Right renal cortex interstitium (tissue), 3 donors: Measurements from ENCODE around the gene RAB31. TPM values are rescaled to one million over a fixed set of nuclear protein-coding genes. Genes with fewer than 3 reads are reported as not detected.

Experiments
- DNase-seq, 3 donors: peaks; one replicate each; pipeline ENCODE4 v3.0.0-alpha.2; 2013; ENCODE audit warnings: low read depth in 3 of 3, low spot score in 2 of 3
- polyA plus RNA-seq, 3 donors: library from polyadenylated mRNA; unstranded; fragments of 120-200 nt; gene quantifications; one replicate each; pipeline ENCODE4 v1.2.1, GENCODE V29; 2013; ENCODE audit not compliant: insufficient read length in 3 of 3

The RAB31 gene
- polyA plus RNA-seq, 3 donors, result 32.0 to 34.0 (median 32.3) TPM

DNA sequence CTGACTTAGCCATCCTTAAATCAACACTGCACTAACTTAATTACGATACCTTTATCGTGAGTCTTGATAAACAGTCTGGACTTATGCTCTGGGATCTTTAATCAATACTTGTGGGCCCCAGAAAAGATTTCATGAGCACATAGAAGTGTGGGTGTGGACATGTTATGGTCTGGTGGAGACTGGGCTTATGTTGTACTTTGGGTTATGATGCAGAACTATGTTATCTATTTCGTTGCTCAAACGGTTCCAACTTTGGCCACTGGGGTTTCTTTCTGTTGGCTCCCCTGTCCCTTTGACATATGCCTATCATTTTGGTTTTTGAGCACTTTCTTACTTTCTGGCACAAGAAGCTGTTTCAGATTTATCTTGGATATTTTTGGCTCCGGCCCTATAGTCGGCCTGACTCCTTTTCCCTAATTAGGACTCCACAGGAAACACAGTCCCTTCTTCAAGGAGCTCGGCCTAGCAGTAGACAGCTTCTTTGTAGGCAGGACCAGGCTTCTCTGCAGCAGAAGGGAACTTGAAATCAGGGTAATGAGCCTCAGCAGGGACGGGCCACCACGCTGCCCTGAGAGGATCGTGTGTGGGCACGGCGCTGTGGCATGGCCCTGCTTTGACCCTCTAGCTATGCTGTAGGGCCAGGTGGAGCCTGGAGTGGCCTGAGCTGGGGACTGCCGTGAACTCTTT, 123.1 kb downstream of the RAB31 start:
- DNase-seq, result no peak

DNA sequence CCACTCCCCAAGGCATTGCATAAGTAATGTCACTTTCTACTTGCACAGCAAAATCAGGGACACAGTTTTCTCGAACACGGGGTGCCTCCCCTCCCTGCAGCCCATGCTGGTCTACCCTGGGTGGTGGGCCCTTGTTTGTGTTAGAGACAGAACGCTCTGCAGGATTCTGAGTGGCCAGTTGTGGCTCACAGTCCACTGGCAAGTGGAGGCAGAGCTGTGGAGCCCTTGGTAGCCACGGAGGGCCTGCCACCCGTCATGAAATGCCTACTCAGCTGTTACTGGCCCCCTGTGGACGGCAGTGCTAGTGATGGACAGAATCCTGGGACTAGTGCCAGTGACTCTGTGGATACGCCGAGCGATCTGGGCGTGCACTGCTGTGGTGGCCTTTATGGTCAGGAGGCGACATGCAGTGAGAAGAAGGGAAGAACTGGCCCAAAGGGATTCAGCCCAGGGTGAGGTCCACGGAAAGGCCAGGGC, 123.7 kb downstream of the RAB31 start:
- DNase-seq, result no peak

DNA sequence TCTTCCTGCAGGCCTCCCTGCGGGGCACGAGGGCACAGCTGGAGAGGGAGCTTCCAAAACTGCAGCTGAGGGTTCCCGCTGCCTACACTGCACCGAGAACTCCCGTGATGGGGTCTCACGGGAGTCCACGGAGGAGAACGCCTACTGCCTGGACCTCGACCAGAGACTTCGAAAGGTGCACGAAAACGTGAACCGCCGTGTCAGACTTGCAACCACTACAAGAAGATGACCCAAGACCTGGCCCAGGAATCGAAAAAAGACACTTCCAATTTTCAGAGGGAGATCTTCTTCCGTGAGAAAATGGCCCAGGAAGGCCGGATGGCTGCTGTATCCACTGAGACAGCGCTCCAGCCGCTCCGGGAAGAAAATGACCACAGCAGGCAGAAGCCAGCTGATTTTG, 124.8 kb downstream of the RAB31 start:
- no peak for DNase-seq

DNA sequence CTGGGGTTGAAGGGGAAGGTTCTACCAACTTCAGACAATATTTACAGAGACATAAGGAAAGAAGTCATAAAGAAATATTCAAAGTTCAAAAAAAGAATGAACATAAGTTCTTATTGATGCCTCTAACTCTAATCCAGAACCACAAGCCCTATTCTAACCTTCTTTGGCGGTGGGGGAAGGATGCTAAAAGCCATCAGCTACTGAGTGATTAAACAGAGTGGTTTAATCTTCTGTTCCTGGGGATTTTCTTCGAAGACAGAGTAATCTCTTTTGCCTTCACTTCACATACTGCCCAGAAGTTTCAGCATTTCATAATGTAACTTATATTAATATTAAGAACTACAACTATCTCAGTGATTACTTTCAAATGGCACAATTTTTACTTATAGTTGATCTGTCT, 126.5 kb downstream of the RAB31 start:
- DNase-seq, result no peak

DNA sequence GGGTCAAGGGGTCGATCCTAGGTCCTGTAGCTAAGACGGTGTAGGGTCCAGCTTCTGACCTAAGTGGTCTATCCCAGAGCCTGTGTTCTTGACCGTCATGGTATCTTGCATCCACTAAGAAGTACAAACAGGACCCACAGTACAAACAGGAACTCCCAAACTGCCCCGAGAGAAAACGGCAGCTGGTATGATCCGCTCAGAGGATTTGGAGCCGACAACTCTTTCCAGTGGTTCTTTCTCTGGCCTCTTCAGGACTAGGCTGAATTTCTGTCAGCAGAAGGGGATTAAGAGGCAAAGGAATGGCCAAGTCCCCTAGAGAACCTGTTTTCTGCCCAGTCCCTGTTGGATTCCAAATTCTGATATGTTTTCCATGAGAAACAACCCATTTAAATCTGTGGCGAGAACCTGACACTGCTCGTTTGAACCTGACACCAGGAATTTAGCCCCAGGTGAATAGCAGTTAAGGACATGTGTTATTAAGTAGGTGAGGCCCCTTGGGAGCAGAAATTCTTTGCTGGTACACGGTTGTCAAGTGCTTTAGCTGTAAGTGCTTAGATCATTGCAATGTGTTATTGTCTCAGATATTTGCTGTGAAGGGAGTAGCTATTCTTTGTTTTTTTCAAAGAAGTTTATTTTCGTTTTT, 127.1 kb downstream of the RAB31 start:
- no peak for DNase-seq

DNA sequence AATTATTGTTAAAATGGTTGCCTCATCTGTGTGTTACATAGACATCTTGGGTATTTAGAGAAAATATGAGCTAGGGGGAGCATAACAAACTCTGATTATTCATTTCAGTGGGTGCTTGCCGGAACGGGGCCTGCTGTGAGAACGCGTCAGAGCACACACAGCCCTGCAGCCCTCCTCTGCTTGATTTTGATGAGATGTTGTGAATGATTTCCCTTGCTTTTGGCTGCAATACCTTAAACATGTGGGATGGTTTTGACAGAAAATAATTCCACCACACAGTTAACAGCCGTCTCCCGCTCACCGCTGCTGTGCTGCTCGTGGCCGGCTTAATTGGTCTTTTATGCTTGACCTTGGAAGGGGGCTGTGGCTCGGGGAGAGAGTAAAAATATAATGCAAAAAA, 127.7 kb downstream of the RAB31 start:
- DNase-seq, result no peak

DNA sequence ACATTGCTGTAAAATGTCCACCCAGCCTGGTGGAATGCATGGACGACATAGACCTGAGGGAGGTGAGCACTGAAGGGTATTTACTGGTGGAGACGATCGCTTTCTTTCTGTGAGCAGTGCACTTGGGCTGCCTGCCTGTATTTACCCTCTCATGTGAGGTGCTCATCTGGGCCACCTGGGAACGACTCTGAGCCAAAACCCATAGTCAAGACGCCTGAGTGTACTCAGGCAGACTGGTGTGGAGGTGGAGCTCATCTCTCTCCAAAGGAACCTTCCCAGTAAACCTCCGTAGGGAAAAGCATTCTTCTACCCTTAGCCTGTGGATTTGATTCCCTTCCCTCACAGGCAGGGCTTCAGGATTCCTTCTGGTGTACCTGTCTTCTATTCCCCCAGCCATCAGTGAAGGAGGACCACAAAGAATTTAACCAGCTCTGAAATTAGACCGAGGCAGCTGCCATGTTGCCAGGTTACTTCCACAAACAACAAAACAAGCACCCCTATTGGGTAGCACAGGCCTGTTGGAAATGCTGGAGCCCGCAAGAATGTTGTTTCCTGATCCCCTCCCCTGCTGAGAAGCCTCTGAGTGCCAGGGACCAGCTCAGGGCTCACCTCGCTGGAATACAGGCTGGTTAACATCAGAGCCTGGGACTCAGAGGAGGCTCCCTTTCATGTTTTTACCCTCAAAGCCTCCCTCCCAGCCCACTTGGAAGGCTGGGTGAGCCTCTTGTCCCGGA, 130.2 kb downstream of the RAB31 start:
- no peak for DNase-seq

DNA sequence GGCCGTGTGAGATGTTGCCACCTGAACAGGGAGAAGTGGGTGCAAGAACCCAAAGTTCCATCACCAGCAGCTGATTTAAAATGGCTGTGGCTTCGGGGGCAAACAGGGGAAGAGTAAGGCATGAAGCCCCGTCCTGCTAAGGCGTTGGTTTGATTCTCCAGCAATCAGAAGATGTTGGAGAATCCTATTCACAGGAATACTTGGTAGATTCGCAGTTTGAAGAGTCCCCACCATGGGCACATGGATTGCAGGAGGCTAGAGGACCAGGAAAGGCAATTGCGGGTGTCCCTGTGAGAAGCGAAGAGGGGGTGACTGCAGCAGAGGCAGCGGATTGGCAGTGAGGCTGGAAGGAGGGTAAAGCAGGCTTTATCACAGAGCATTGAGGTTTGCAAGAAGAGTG, 131.1 kb downstream of the RAB31 start:
- DNase-seq, result no peak

DNA sequence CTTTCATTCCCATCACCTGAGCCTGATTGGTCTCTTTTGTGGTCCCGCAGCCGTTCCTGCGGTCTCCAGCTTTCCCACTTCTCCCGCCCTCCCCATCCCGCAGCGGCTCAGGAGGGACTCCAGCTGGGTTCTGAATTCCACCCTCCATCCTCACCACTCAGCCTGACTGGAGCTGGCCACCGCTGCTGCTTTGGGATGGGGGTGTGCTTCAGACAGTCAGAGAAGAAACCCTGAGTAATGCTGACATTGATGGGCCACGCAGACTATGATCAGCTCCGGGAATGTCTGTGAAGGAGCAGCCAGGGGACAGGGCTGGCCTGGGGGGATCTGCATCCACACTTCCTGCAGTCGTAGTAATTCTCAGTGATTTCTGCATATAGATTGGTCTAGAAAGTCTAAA, 131.8 kb downstream of the RAB31 start:
- DNase-seq, result no peak

DNA sequence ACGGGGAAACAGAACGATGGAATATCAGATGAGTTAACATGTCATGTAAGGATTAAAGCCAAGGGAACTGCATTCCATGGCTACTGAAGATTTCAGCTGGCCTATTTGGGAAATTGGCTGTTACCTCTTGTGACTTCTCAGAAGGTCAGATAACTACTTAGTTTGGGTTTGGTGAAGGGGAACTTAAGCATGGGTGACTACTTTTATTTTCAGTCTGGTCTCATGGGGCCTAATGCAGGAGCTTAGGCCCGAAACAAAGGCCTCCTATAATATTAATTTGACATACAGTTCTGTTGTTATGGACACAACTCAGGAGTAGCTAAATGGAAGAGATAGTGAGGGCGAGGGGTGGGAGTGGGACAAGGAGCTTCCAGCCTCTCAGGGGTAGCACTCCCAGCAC, 133.7 kb downstream of the RAB31 start:
- DNase-seq, result no peak

DNA sequence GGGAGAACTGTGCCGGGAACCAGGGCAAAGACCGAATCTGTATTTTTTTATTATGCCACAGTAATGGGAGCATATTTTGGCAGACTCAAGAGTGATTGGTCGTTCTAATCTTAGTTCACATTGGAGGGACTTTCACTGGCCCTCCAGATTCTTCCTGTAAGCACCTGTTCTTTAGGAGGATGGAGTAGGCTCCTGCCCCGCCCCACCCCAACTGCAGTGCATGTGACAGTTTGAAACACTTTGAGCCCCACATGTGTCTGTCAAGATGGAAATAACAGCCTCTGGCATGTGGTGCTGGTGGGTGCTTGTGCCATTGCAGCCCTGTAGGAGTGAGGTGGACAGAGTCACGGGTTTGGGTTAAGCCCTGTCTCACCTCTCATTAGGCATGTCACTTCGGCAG, 134.3 kb downstream of the RAB31 start:
- DNase-seq, result no peak

DNA sequence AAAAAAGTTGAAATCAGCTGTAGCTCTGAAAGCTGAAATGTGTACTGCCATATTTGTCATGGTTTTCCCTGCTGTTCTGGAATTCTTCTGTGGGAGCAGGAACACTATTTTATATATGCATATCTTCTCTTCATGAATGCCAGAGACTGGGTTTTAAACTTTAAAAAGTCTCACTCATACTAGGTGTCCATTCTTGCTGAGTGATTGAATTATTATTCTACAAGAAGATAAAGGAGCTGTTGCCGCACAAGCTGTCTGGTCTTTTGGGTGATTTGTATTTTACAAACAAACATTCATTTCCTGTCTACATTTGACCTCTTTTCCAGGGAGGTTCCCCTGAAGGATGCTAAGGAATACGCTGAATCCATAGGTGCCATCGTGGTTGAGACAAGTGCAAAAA, 137.2 kb downstream of the RAB31 start:
- DNase-seq, result no peak

DNA sequence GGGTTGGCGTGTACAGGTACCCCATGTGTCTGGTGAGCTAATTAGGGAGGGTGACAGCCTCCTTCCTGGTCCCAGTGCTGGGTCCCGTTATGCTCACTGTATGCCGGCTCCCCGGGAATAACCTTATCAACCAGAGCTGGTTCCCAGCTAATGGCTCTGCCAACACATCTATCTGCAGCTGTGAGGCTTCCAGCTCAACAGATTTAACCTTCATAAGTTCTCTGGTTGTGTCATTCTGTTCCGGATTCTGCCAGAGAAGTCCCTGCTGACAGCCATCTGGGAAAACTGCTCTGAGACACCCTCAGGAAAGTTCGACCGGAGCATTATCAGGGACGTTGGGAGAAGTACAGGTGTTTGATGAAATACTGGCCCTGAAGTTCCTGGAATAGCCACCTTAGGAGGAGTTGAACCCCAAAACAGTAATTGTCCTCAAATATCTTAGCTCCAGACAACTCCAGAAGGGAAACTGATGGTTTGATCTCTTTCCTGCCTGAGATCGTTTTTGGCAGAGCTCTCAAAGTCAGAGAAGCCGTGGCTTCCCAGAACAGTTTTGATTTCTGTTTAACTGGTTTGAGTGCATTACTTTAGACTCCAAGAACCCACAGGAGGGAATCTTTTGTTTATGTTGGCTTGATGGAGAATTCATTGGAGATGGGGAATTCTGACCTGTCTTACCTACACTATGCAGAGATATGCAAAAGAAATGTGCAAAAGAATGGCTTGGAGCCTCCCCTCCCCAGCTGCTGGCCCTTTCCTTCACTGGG, 138.2 kb downstream of the RAB31 start:
- no peak for DNase-seq

DNA sequence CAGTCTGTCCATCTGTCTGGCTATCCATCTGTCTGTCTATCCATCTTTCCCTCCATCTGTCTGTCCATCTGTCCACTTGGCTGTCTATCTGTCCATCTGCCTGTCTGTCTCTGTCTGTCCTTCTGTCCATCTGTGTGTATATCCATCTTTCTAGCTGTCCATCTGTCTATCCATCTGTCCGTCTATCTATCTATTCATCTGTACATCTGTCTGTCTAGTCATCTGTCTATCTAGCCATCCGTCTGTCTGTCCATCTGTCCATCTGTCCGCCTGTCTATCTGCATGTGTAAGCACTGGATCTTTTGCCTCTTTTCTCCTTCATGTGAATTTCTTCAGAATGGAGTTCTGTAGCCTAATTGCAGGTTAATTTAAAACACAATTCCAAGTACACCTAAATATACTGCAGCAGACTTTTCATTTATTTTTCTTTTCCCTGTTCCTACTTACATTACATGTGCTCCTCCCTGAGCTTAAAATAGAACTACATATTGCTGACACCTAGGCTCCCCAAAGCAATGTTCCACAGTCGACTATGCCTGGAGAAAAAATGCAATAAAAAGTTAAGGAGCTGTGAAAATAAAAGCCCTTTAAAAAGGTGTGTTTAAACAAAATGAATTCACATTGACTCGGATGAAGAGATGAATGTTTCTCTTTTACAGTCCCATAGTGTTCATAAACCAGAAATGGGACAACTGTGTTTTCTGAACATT, 140.2 kb downstream of the RAB31 start:
- no peak for DNase-seq

DNA sequence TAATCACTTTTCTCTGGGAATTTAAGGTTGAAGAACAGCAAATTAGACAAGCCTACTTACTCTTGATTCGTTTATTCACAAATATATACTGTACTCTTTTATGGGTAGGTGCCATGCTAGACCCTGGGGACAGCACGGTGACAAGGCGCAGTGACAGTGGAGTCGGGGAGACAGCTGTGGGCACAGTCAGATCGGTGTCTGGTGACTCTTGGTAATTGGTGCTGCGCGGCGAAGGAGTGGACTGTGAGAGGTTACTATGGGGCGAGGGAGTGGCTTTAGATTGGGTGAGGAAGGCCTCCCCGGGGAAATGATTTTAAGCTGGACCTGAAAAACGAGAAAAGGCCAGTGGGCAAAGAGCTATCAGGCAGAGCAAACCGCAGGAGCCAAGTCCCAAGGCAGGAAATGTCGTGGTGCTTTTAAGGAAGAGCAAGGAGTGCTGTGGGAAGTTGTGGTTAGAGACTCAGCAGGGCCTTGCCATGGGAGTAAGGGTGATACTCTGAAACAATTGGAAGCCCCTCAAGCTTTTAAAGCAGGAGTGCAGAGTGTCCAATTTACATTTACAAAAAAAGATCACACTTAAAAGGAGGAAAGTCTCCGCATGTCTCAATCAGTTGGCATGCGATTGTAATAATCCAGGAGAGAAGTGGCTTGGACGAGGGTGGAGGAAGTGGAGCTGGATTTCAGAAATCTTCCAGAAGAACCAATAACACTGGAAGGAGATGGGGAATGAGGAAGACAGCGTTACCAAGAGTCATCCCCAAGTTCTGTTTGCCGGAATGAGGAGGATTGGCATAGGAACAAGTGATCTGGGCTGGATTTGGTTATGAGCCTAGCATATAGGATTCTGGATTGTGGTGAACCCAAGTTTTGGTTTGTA, 141.5 kb downstream of the RAB31 start:
- DNase-seq, result no peak

DNA sequence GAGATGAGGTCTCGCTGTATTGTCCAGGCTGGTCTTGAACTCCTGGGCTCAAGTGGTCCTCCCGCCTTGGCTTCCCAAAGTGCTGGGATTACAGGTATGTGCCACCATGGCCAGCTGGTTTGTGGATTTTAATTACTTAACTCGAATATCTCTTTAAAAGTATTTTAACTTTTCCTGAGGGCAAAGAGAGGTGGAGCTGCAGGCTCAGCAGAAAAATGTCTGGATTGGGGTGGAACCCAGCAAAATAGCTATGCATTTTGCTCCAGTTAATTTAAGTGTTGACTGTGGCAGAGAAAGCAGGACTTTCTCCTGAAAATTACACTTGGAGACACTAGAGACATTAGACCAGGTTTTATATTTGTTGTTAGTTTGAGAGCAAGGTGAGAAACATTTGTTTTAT, 142.2 kb downstream of the RAB31 start:
- DNase-seq, result no peak

DNA sequence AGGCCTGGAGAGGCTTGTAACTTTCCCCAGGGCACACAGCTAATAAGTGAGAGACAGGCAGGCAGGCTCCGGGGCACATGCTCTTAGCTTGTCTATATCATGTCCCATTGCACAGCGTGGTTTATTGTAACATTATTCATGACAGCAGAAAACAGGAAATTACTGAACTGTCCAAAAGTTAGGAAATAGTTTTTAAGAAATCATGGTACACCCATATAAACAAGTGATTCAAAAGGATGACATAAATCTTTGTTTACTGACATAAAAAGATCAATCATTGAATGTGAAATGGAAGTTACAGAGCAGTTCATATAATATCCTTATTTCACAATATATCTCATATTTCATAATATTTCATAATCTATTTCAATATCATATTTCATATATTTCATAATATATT, 143.4 kb downstream of the RAB31 start:
- no peak for DNase-seq

DNA sequence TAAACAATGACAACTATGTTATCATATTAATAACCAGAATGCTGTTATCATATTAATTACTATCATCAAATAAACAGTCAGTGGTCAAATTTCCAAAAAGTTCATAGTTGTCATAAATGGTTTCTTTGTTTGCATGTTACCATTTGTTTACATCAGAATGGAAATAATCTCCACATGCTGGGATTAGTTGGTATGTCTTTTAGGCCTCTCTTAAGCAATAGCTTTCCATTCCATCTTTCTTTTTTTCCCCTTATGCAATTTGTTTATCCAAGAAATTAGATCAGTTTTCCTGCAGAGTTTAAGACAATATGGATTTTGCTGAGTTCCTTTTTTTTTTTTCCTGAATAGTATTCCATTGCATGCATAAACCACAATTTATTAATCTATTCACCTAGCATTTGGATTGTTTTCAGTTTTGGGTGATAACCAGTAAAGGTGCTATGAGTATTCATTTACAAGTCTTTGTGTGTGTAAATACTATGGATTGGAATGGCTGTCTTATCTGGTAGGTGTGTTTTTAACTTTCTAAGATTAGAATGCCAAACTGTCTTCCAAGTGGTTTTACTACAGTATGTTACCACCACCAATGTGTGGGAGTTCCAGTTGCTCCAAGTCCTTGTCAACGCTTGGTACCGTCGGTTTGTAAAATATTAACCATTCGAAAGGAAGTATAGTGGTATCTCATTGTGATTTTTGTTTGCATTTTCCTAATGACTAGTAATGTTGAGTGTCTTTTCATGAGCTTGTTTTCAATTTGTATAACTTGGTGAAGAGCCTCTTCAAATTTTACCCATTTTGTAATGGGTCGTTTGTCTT, 144.4 kb downstream of the RAB31 start:
- no peak for DNase-seq
